Thyroid gland (tissue), 4 donors: Measurements from ENCODE around the gene BTNL8.

Source experiments
- CTCF ChIP-seq, 6 experiments: fragments of 200-600 bp in 3 of 6; fragments of 450-650 bp in 3 of 6; sonication (generic) in 3 of 6; IDR thresholded peaks; one replicate each; pipeline ENCODE4 v1.5.1; 2016 to 2019; ENCODE audit warnings: antibody characterized with exemption in 6 of 6, mild to moderate bottlenecking in 2 of 6, inconsistent platforms in 1 of 6, moderate library complexity in 1 of 6
- POLR2A ChIP-seq, 2 donors: fragments of 450-650 bp; IDR thresholded peaks; one replicate each; pipeline ENCODE4 v1.6.1; 2017; ENCODE audit warnings: antibody characterized with exemption in 2 of 2, mild to moderate bottlenecking in 2 of 2, moderate library complexity in 1 of 2

GRCh38 chr5:180932660-180933059 lies 33.7 kb downstream of the BTNL8 start:
- TF ChIP-seq CTCF (IDR thresholded peaks at IDR 0.05) (no peak), POLR2A (IDR thresholded peaks at IDR 0.05) (no peak)
